ENCODE data around the gene MEI4. TPM values are rescaled to one million over a fixed set of nuclear protein-coding genes. Genes with fewer than 3 reads are reported as not detected.

Gene MEI4
- total RNA-seq, 4 donors from 2014 or later: 0.41 TPM; not detected in 3

DNA sequence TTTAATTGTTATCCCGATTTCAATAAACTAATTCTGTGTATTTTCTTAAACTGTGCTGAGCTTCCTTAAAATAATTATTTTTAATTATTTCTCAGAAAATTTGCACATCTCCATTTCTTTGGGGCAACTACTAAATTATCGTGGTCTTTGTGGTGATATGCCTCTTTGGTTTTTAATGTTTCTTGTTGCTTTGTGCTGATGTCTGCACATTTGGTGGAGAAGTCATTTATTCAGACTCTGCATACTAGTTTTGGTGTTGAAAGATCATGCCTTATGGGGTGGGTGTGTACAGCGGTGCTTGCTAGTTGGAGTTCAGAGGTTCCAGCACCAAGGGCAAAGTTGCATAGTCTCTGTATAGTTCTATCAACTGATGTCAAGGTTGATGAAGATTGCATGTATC, 253.2 kb downstream of the MEI4 start:
- no peak for DNase-seq
- H3K4me3 ChIP-seq: no peak overlapping the region
- no peak for TF ChIP-seq POLR2A (IDR thresholded peaks at IDR 0.05)
- TF ChIP-seq CTCF (IDR thresholded peaks at IDR 0.05): no peak

DNA sequence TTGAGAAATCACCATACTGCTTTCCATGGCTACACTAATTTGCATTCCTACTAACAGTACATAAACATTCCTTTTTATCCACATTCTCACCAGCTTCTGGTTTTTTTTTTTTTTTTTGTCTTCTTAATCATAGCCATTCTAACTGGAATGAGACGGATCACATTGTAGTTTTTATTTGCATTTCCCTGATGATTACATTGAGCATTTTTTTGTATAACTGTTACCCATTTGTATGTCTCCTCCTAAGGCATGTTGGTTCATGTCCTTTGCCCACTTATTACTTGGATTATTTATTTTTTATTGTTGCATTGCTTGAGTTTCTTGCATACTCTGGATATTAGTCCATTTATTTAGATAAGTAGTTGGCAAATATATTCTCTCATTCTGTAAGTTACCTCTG, 258.0 kb downstream of the MEI4 start:
- DNase-seq: no peak
- TF ChIP-seq POLR2A (IDR thresholded peaks at IDR 0.05) (no peak), CTCF (IDR thresholded peaks at IDR 0.05) (no peak)
- intact Hi-C loops (cut with DNase I; ENCODE audit: low total_unique reads): no loop called here
- H3K9me3 ChIP-seq: peaks cover 0 to 4% of the 10 kb centered on the region in 2 donors
- H3K4me3 ChIP-seq: no peak overlapping the region
- no peaks in the 10 kb centered on the region for H3K4me1 ChIP-seq
- no peaks in the 10 kb centered on the region for H3K27me3 ChIP-seq
- no peaks in the 10 kb centered on the region for H3K36me3 ChIP-seq
- H3K27ac ChIP-seq: no peak overlapping the region

More for the DNA sequence above, 253.2 kb downstream of the MEI4 start:
- intact Hi-C loops (cut with DNase I; ENCODE audit: low total_unique reads): no loop called here
- no peak overlapping the region for H3K27ac ChIP-seq
- H3K4me1 ChIP-seq: no peaks in the 10 kb centered on the region
- H3K9me3 ChIP-seq: peaks cover 0 to 2% of the 10 kb centered on the region in 2 donors
- no peaks in the 10 kb centered on the region for H3K27me3 ChIP-seq
- H3K36me3 ChIP-seq: no peaks in the 10 kb centered on the region

GRCh38 chr6:77926198-77926751, 273.4 kb downstream of the MEI4 start:
- intact Hi-C loops (cut with DNase I; ENCODE audit: low total_unique reads): no loop called here
- H3K27ac ChIP-seq: no peak overlapping the region
- H3K9me3 ChIP-seq: no peaks in the 10 kb centered on the region
- no peak for DNase-seq
- H3K4me1 ChIP-seq: no peaks in the 10 kb centered on the region
- no peak for TF ChIP-seq CTCF (IDR thresholded peaks at IDR 0.05)
- no peak for TF ChIP-seq POLR2A (IDR thresholded peaks at IDR 0.05)
- H3K27me3 ChIP-seq: no peaks in the 10 kb centered on the region
- H3K36me3 ChIP-seq: no peaks in the 10 kb centered on the region
- H3K4me3 ChIP-seq: no peak overlapping the region

- H3K4me3 ChIP-seq: no peak overlapping the region
- H3K9me3 ChIP-seq: no peaks in the 10 kb centered on the region
- no peak for DNase-seq
- TF ChIP-seq POLR2A (IDR thresholded peaks at IDR 0.05): no peak
- H3K27ac ChIP-seq: no peak overlapping the region
- intact Hi-C loops (cut with DNase I; ENCODE audit: low total_unique reads): no loop called here
- no peaks in the 10 kb centered on the region for H3K36me3 ChIP-seq
- no peaks in the 10 kb centered on the region for H3K27me3 ChIP-seq
- H3K4me1 ChIP-seq: no peaks in the 10 kb centered on the region
These were observed 277.5 kb downstream of the MEI4 start for GRCh38 chr6:77930382-77930781.

- intact Hi-C loops (cut with DNase I; ENCODE audit: low total_unique reads): no loop called here
- Histone ChIP-seq H3K36me3 (no peaks in the 10 kb centered on the region), H3K4me3 (no peak overlapping the region), H3K27ac (no peak overlapping the region), H3K4me1 (no peaks in the 10 kb centered on the region), H3K27me3 (no peaks in the 10 kb centered on the region), H3K9me3 (no peaks in the 10 kb centered on the region)
- DNase-seq: no peak
- TF ChIP-seq CTCF (IDR thresholded peaks at IDR 0.05) (no peak), POLR2A (IDR thresholded peaks at IDR 0.05) (no peak)
These were observed 278.1 kb downstream of the MEI4 start for GRCh38 chr6:77930952-77931351.

DNA sequence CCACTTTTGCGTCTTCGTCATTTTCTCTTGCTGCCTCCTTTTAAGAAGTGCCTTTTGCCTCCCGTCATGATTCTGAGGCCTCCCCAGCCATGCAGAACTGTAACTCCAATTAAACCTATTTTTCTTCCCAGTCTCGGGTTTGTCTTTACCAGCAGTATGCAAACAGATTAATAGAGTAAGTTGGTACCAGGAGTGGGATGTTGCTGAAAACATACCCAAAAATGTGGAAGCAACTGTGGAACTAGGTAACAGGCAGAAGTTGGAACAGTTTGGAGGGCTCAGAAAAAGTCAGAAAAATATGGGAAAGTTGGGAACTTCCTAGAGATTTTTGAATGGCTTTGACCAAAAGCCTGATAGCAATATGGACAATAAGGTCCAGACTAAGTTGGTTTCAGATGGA, 309.2 kb downstream of the MEI4 start:
- Histone ChIP-seq H3K36me3 (no peaks in the 10 kb centered on the region), H3K27me3 (no peaks in the 10 kb centered on the region), H3K4me3 (no peak overlapping the region), H3K27ac (no peak overlapping the region), H3K4me1 (no peaks in the 10 kb centered on the region), H3K9me3 (no peaks in the 10 kb centered on the region)
- TF ChIP-seq POLR2A (IDR thresholded peaks at IDR 0.05): no peak
- no peak for TF ChIP-seq CTCF (IDR thresholded peaks at IDR 0.05)
- intact Hi-C loops (cut with DNase I; ENCODE audit: low total_unique reads): no loop called here
- no peak for DNase-seq
